Right ventricle myocardium superior (tissue), 1 donor: ENCODE results near the gene PLCB4. TPM values are rescaled to one million over a fixed set of nuclear protein-coding genes. Genes with fewer than 3 reads are reported as not detected.
"Not testable (repeated sequence)": the region's sequence is repeated elsewhere in the genome, so short reads cannot be mapped to it uniquely, and the experiment has no call there.

ENCODE experiments used
- ATAC-seq: fragments of 200-7000 bp; cut with Tn5 transposase; one replicate; pipeline ENCODE4 v1.9.1; 2020; ENCODE audit warnings: mild to moderate bottlenecking; ENCODE audit not compliant: poor library complexity
- DNase-seq: peaks from one replicate; pipeline ENCODE4 v3.0.0-alpha.2; 2020
- intact Hi-C: fragments of 100-400 bp; cut with DNase I; formaldehyde crosslinking; loops from one replicate; pipeline ENCODE4 v1.11.2; 2022
- total RNA-seq: library from RNA; stranded (reverse); fragmentation: NEBNext Ultra II Directional; extraction: Animal tissue kit (Norgen Biotek cat#: 25700); gene quantifications from one replicate; pipeline ENCODE4 v1.2.1, GENCODE V29; 2021
- donor health status: DM: no; HTN: yes; CAD: no; lungs with severe emphysema.

PLCB4 gene
- total RNA-seq, 1 donor from 2014 or later = 27.4 TPM

DNA sequence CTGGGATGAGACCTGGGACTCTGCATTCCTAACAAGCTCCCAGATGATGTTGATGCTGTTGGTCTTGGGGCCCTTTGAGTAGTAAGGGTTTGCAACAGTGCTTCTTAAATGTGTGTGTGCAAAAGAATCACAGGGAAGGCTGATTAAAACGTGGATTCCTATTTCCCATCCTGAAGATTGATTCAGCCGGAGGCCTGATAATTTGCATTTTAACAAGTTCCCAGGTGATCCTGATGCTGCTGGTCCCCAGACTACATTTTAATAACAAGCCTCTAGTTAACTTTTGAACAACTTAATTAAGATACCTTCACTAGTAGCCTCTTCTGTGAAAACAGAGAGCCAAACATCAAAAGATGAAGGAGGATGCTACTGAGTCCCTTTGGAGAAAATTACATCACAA is 289.1 kb downstream of the PLCB4 start:
- no peak for DNase-seq
- intact Hi-C loops = loop anchor here (5.0 to 10.0 kb wide), 2 partner anchors 283 to 501 kb away; no protein-coding TSS in a partner anchor
- ATAC-seq = no peak

DNA sequence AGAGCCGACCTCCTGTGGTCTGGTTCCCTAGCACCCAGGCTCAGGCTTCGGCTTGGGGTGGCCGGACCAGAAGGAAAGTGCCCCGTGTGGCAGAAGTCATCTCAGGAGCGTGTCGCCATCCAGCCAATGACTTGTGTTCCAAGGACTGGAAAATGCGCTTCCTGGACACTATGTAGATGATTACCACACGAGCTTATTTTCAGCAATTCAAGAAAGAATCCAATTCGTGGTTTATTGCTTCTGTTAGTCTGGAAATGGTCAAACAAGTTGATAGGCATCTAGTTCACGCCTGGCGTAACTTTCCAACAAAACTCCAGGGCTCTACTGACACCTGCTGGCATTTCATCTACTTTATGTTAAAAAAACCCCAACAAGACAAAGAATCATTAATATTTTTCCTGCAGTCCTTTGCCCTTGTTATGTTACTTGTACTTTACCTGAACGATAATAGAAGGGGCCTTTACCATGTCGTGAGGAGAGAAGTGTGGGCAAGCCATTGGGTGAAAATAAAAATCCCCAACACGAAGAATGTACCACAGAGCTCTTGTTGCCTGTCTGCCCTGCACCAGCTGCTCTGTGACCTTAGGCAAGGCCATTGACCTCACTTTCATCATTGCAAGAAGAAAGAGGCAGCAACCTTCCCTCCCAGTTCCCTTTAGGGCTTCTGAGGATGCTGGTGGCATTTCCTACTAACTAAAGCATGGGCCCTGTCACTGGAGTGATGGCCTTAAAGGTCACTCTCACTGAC is 290.8 kb downstream of the PLCB4 start:
- peak; percentile 50 for DNase-seq
- intact Hi-C loops = loop anchor here (5.0 to 10.0 kb wide), 3 partner anchors 285 to 572 kb away; no protein-coding TSS in a partner anchor
- peak; percentile 80 for ATAC-seq

GRCh38 chr20:9360431-9360830 is 291.5 kb downstream of the PLCB4 start:
- DNase-seq = no peak
- intact Hi-C loops = loop anchor here (5.0 kb wide), 1 partner anchor 573 kb away; no protein-coding TSS in a partner anchor
- ATAC-seq = no peak

- DNase-seq = no peak
- no peak for ATAC-seq
- intact Hi-C loops = loop anchor here (5.0 kb wide), 1 partner anchor 576 kb away; no protein-coding TSS in a partner anchor
Observed at GRCh38 chr20:9363673-9364072, 294.8 kb downstream of the PLCB4 start.

GRCh38 chr20:9367328-9367727 is 298.4 kb downstream of the PLCB4 start:
- intact Hi-C loops = no loop called here
- no peak for DNase-seq
- no peak for ATAC-seq

GRCh38 chr20:9367746-9368145 is 298.9 kb downstream of the PLCB4 start:
- intact Hi-C loops = no loop called here
- no peak for DNase-seq
- no peak for ATAC-seq

DNA sequence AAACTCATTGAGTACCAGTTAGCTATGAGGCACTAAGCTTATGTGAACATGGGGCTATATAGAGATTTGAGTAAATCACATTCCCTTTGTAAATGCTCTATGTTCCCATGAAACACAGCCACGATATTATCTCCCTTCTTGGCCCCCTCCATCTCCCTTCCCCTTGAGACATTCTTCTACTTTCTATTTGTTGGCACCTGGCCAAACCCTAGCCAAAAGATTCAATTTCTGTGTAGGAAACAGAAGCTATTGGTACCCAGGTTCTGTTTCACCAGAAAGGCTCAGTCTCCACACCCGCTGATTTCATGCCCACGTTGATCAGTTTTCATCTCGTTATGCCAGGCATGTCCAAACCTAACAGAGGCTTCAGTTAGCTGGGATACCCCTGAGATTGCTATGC is 300.0 kb downstream of the PLCB4 start:
- no peak for DNase-seq
- intact Hi-C loops = no loop called here
- no peak for ATAC-seq

- intact Hi-C loops = no loop called here
- DNase-seq (no peak), ATAC-seq (peak; percentile 45)
Observed at GRCh38 chr20:9369557-9369956, 300.7 kb downstream of the PLCB4 start.

DNA sequence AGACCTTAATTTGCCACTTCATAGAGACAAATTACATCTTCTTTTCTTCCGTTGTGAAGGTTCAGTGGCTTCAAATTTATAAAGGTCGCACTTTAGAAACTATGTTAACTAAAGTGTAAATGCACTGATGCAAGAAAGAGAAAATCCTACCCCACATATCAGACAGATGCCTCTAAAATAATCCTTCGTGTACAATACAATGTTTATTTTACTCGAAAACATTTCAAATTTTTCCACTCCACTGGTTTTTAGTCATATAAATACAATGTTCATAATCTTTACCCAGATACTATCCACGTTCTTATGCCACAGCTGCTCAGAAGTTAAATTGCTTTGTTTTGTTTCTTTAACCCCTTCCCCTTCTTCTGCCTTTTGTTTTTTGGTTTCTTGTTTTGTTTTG is 305.2 kb downstream of the PLCB4 start:
- intact Hi-C loops = no loop called here
- ATAC-seq (no peak), DNase-seq (no peak)

GRCh38 chr20:9374480-9374879 is 305.6 kb downstream of the PLCB4 start:
- ATAC-seq (peak; percentile 53), DNase-seq (no peak)
- intact Hi-C loops = no loop called here

DNA sequence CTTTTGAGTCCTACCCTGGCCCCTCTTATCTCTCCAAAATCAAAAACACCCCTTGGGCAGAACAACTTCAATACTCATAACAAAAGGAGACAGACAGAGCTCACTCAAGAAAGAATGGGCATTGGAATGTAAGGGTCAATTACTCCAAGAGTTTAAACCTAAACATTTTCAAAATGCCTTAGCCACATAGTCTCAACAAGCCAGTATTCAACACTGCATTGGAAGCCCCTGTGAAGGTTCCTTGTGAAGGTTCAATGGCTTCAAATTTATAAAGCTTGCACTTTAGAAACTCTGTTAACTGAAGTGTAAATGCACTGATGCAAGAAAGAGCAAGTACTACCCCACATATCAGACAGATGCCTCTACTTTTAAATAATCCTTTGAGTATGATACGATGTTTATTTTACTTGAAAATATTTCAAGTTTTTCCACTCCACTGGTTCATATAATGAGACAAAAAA is 306.4 kb downstream of the PLCB4 start:
- DNase-seq (no peak), ATAC-seq (no peak)
- intact Hi-C loops = no loop called here

GRCh38 chr20:9377007-9377406 is 308.1 kb downstream of the PLCB4 start:
- intact Hi-C loops = no loop called here
- DNase-seq (no peak), ATAC-seq (peak; percentile 56)

DNA sequence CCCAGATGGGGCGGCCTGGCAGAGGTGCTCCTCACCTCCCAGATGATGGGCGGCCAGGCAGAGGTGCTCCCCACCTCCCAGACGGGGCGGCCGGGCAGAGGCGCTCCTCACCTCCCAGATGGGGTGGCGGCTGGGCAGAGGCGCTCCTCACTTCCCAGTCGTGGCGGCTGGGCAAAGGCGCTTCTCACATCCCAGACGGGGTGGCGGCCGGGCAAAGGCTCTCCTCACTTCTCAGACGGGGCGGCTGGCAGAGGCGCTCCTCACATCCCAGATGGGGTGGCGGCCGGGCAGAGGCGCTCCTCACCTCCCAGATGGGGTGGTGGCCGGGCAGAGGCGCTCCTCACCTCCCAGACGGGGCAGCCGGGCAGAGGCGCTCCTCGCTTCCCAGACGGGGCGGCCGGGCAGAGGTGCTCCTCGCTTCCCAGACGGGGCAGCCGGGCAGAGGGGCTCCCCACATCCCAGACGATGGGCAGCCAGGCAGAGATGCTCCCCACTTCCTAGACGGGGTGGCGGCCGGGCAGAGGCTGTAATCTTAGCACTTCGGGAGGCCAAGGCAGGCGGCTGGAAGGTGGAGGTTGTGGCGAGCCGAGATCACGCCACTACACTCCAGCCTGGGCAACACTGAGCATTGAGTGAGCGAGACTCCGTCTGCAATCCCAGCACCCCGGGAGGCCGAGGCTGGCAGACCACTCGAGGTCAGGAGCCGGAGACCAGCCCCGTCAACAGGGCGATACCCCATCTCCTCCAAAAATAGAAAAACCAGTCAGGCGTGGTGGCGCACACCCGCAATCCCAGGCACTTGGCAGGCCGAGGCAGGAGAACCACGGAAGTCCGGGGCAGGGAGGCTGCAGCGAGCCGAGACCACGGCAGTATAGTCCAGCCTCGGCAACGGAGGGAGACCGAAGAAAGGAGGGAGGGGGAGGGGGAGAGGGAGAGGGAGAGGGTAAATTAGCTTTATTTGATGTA is 316.7 kb downstream of the PLCB4 start:
- DNase-seq, intact Hi-C loops, ATAC-seq: not testable (repeated sequence)

DNA sequence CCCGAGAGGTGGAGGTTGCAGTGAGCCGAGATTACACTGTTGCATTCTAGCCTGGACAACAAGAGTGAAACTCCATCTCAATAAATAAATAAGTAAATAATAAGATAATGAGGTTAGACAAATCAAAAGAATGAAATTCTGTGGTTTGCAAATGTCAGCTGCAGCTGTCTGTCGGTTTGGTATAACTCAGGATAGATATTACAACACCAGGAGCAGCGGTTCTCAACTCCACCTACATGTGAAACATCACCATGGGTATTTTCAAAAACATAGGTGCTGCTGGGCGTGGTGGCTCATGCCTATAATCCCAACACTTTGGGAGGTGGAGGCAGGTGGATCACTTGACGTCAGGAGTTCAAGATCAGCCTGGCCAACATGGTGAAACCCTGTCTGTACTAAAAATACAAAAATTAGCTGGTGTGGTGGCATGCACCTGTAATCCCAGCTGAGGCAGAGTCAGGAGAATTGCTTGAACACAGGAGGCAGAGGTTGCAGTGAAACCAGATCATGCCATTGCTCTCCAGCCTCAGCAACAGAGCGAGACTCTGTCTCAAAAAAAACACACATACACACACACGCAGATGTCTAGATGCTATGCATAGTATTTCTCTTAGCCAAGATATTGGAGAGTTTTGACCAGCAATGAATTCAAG is 319.4 kb downstream of the PLCB4 start:
- no peak for ATAC-seq
- intact Hi-C loops = no loop called here

DNA sequence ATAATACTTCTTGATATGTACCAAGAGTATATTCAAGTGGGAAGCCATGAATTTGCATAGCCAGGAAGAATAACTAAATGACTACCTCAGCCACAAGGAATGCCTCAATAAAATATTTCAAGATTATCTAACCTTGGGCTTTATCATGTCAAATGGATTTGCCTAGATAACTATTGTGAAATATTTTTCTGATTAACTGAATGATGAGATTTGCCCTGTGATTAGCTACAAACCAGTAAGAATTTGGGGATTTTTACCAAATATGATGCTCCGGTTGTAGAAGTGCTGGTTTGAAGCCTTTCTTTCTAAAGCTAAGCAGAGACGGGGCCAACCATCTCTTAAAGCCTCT is 319.9 kb downstream of the PLCB4 start:
- ATAC-seq = no peak
- no peak for DNase-seq
- intact Hi-C loops = no loop called here

More for the DNA sequence above, 319.4 kb downstream of the PLCB4 start:
- DNase-seq = no peak

GRCh38 chr20:9389346-9389745 is 320.5 kb downstream of the PLCB4 start:
- intact Hi-C loops = no loop called here
- ATAC-seq = no peak
- DNase-seq = no peak

- no peak for ATAC-seq
- intact Hi-C loops = no loop called here
- no peak for DNase-seq
Observed at GRCh38 chr20:9390441-9390840, 321.6 kb downstream of the PLCB4 start.

DNA sequence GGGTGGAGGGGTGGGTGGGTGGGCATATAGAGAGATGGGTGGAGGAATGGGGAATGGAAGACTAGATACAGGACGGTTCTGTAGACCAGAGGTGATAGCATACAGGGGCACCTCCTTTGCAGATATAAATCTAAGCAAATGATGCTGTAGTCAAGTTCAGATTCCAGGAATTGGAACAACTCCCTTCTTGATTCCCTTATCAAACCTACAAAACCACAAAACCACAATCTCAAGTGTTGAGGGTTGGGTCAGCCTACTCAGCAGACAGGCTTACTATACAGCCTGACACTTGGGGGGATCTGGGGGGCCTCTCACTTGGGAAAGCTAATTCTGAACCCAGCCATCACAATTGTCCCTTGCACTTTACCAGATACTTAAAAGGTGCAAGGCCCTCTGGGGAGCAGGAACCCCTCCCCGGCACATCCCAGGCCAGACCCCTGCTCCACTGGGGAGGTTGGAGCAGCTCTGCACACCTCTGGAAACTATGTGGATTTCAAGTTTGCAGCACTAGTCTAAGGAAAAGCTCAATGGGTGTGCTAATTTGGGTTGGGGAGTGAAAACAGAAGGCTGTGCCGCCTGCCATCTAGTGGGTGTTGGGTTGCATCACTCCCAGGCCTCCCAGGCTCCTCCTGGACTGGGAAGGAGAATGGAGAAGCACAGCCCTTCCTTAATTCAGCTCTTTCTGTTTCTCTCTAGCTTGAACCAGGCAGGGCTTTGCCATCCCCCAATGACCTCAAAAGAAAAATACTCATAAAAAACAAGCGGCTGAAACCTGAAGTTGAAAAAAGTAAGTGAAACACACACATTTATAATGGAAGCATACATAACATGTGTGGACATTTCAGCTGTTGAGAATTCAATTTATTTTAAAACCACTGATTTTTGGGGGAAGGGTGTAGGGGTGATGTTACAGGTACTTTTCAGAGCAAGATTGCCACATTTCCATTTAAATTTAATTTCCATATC is 324.3 kb downstream of the PLCB4 start:
- DNase-seq (peak; percentile 81), ATAC-seq (peak; percentile 94)
- intact Hi-C loops = no loop called here
